Measurements from ENCODE around the gene CYP19A1.

GRCh38 chr15:51226576-51227210, 111.7 kb downstream of the CYP19A1 start:
- TF ChIP-seq CTCF (IDR thresholded peaks at IDR 0.05; ENCODE audit: poor library complexity) (no peak), EZH2phosphoT487 (IDR thresholded peaks at IDR 0.05; ENCODE audit: low read depth, severe bottlenecking, unreplicated experiment) (no peak), EZH2 (IDR thresholded peaks at IDR 0.05; ENCODE audit: borderline replicate concordance) (no peak)
